ENCODE measurements around the gene TOX2. TPM values are rescaled to one million over a fixed set of nuclear protein-coding genes. Genes with fewer than 3 reads are reported as not detected.

Gene TOX2
- total RNA-seq, 2 experiments from 2014 or later: 3.3 to 3.9 TPM

DNA sequence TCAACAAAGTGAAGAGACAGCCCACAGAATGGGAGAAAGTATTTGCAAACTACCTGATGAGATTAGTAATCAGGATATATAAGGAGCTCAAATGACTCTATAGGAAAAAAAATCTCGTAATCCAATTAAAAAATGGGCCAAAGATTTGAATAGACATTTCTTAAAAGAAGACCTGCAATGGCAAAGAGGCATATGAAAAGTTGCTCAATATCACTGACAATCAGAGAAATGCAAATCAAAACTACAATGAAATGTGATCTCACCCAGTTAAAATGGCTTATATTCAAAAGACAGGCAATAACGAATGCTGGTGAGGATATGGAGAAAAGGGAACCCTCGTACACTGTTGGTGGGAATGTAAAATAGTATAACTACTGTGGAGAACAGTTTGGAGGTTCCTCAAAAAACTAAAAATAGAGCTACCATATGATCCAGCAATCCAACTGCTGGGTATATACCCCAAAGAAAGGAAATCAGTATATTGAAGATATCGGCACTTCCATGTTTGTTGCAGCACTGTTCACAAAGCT is 65.0 kb downstream of the TOX2 start:
- no peaks in the 10 kb centered on the region for H3K36me3 Mint-ChIP-seq (ENCODE audit: low read depth)
- ATAC-seq (ENCODE audit: poor library complexity): no peak
- H3K4me1 ChIP-seq (ENCODE audit: insufficient read depth, low read length): peaks cover 9% of the 10 kb centered on the region
- peaks cover 2% of the 10 kb centered on the region for H3K9me3 Mint-ChIP-seq
- H3K4me3 Mint-ChIP-seq: no peak overlapping the region
- peaks cover 0 to 2% of the 10 kb centered on the region in 2 experiments for H3K9me3 ChIP-seq (ENCODE audit: control insufficient read depth in 1 of 2, insufficient read depth in 1 of 2, low read length in 2 of 2)
- H3K4me3 ChIP-seq (ENCODE audit: low read length): no peak overlapping the region
- H3K4me1 Mint-ChIP-seq (ENCODE audit: low read depth): peaks cover 15% of the 10 kb centered on the region
- no peak overlapping the region for H3K27ac Mint-ChIP-seq
- no peak for DNase-seq
- CTCF ChIA-PET: no interaction called here
- no peaks in the 10 kb centered on the region for H3K27me3 ChIP-seq (ENCODE audit: control insufficient read depth in 1 of 2, insufficient read depth in 2 of 2, low read length in 2 of 2)
- H3K27me3 Mint-ChIP-seq: no peaks in the 10 kb centered on the region
- H3K36me3 ChIP-seq (ENCODE audit: insufficient read depth, low read length): no peaks in the 10 kb centered on the region
- POLR2A ChIA-PET: interaction anchor here (0.9 kb wide), 1 partner anchor 15 kb away, joined by 3 read pairs; no protein-coding TSS in a partner anchor
- intact Hi-C loops (cut with DNase I, micrococcal nuclease): loop anchor here in 1 of 2 experiments (5.0 kb wide), 1 partner anchor 38 kb away; no protein-coding TSS in a partner anchor
- TF ChIP-seq, protein P1, sequence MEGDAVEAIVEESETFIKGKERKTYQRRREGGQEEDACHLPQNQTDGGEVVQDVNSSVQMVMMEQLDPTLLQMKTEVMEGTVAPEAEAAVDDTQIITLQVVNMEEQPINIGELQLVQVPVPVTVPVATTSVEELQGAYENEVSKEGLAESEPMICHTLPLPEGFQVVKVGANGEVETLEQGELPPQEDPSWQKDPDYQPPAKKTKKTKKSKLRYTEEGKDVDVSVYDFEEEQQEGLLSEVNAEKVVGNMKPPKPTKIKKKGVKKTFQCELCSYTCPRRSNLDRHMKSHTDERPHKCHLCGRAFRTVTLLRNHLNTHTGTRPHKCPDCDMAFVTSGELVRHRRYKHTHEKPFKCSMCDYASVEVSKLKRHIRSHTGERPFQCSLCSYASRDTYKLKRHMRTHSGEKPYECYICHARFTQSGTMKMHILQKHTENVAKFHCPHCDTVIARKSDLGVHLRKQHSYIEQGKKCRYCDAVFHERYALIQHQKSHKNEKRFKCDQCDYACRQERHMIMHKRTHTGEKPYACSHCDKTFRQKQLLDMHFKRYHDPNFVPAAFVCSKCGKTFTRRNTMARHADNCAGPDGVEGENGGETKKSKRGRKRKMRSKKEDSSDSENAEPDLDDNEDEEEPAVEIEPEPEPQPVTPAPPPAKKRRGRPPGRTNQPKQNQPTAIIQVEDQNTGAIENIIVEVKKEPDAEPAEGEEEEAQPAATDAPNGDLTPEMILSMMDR (IDR thresholded peaks at IDR 0.05): no peak
- H3K27ac ChIP-seq (ENCODE audit: low read depth in 1 of 2, low read length in 2 of 2): no peak overlapping the region

DNA sequence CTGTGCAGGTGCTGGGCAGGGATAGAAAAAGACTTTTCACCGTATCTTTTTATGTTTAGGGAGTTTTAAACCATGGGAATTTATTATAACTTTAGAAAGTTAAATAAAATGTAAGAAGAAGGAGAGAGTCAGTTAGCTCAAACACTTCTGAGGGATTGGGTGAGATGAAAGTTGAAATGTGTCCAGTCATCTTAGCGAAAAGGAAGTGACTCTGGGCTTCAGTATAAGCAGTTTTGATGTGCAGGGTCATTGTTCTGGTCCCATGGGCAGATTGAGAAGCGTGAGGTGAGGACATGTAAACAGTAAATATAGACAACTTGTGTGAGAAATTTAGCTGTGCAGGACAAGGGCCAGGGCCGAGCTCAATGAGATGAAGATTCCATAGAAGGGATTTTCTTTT is 66.9 kb downstream of the TOX2 start:
- Mint-ChIP-seq H3K36me3 (ENCODE audit: low read depth) (no peaks in the 10 kb centered on the region), H3K9me3 (no peaks in the 10 kb centered on the region), H3K4me1 (ENCODE audit: low read depth) (peaks cover 23% of the 10 kb centered on the region), H3K27ac (no peak overlapping the region), H3K27me3 (no peaks in the 10 kb centered on the region), H3K4me3 (no peak overlapping the region)
- TF ChIP-seq, protein P1 (IDR thresholded peaks at IDR 0.05): no peak
- no peaks in the 10 kb centered on the region for H3K9me3 ChIP-seq (ENCODE audit: control insufficient read depth in 1 of 2, insufficient read depth in 1 of 2, low read length in 2 of 2)
- ChIA-PET POLR2A (interaction anchor here (1.4 kb wide), 1 partner anchor 17 kb away, joined by 3 read pairs; no protein-coding TSS in a partner anchor), CTCF (no interaction called here)
- no peak overlapping the region for H3K27ac ChIP-seq (ENCODE audit: low read depth in 1 of 2, low read length in 2 of 2)
- intact Hi-C loops (cut with DNase I, micrococcal nuclease): no loop called here
- DNase-seq (no peak), ATAC-seq (ENCODE audit: poor library complexity) (no peak)
- H3K4me3 ChIP-seq (ENCODE audit: low read length): no peak overlapping the region
- H3K4me1 ChIP-seq (ENCODE audit: insufficient read depth, low read length): peaks cover 9% of the 10 kb centered on the region
- no peaks in the 10 kb centered on the region for H3K36me3 ChIP-seq (ENCODE audit: insufficient read depth, low read length)
- no peaks in the 10 kb centered on the region for H3K27me3 ChIP-seq (ENCODE audit: control insufficient read depth in 1 of 2, insufficient read depth in 2 of 2, low read length in 2 of 2)

DNA sequence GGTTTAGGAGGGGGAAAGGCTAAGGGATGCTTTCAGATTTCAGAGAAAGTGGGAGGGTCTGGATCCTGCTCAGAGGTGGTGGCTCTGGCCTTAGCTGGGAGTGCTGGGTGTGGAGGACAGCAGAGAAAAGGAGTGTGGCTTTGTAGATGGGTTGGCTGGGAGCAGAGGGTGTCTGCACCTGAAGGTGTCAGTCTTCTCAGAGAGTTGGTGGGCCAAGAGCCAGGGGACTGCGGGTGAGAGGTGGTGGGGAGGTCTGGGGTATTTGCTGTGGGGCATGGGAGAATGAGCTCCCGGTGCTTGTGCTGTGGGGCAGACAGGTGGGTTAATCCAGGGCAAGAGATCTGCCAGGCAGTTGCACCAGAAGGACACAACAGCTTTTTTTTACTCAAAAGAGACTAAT is 67.4 kb downstream of the TOX2 start:
- CTCF ChIA-PET: interaction anchor here (0.9 kb wide), 1 partner anchor 15 kb away, joined by 3 read pairs; no protein-coding TSS in a partner anchor
- no peak overlapping the region for H3K27ac Mint-ChIP-seq
- Histone ChIP-seq H3K4me1 (ENCODE audit: insufficient read depth, low read length) (peaks cover 9% of the 10 kb centered on the region), H3K9me3 (ENCODE audit: control insufficient read depth in 1 of 2, insufficient read depth in 1 of 2, low read length in 2 of 2) (no peaks in the 10 kb centered on the region), H3K27ac (ENCODE audit: low read depth in 1 of 2, low read length in 2 of 2) (no peak overlapping the region), H3K4me3 (ENCODE audit: low read length) (no peak overlapping the region), H3K27me3 (ENCODE audit: control insufficient read depth in 1 of 2, insufficient read depth in 2 of 2, low read length in 2 of 2) (no peaks in the 10 kb centered on the region), H3K36me3 (ENCODE audit: insufficient read depth, low read length) (no peaks in the 10 kb centered on the region)
- H3K27me3 Mint-ChIP-seq: no peaks in the 10 kb centered on the region
- TF ChIP-seq, protein P1 (IDR thresholded peaks at IDR 0.05): no peak
- intact Hi-C loops (cut with DNase I, micrococcal nuclease): no loop called here
- no peak overlapping the region for H3K4me3 Mint-ChIP-seq
- ATAC-seq (ENCODE audit: poor library complexity) (no peak), DNase-seq (no peak)
- no peaks in the 10 kb centered on the region for H3K9me3 Mint-ChIP-seq
- POLR2A ChIA-PET: interaction anchor here (1.4 kb wide), 1 partner anchor 16 kb away, joined by 3 read pairs; no protein-coding TSS in a partner anchor
- H3K4me1 Mint-ChIP-seq (ENCODE audit: low read depth): peaks cover 23% of the 10 kb centered on the region
- no peaks in the 10 kb centered on the region for H3K36me3 Mint-ChIP-seq (ENCODE audit: low read depth)
